K562 (cell line): Measurements from ENCODE around the gene ABCA7. TPM values are rescaled to one million over a fixed set of nuclear protein-coding genes. Genes with fewer than 3 reads are reported as not detected.

ENCODE experiments used
- ASH1L ChIP-seq: fragments of 450-650 bp; IDR thresholded peaks from 2 replicates; pipeline ENCODE4 v1.6.1; 2018; ENCODE audit warnings: borderline replicate concordance, mild to moderate bottlenecking, low read depth; ENCODE audit not compliant: partially characterized antibody
- CHD1 ChIP-seq: fragments of 200-600 bp; sonication (generic); IDR thresholded peaks from one replicate; pipeline ENCODE4 v1.6.1; 2012; ENCODE audit warnings: mild to moderate bottlenecking, moderate library complexity, low read length, inconsistent platforms
- HDAC1 ChIP-seq, 2 experiments: fragments of 450-650 bp; IDR thresholded peaks; 2 replicates each; pipeline ENCODE4 v1.6.1; 2016 to 2017; ENCODE audit warnings: inconsistent platforms in 1 of 2, mild to moderate bottlenecking in 1 of 2, moderate library complexity in 1 of 2
- HDAC6 ChIP-seq: IDR thresholded peaks from 2 replicates; pipeline ENCODE4 v1.6.1; 2012; ENCODE audit warnings: low read depth, mild to moderate bottlenecking, control low read depth, inconsistent platforms, low read length, moderate library complexity
- HNRNPL ChIP-seq: fragments of 200-400 bp; formaldehyde crosslinking; IDR thresholded peaks from 2 replicates; pipeline ENCODE4 v1.6.1; 2017; ENCODE audit warnings: low read depth, mild to moderate bottlenecking, low read length
- MAFF ChIP-seq: IDR thresholded peaks from 2 replicates; pipeline ENCODE4 v1.6.1; 2012; ENCODE audit warnings: low read length, improper control_type of control experiment
- MTF1 ChIP-seq: fragments of 250-450 bp; sonication (Bioruptor Pico); IDR thresholded peaks from 2 replicates; pipeline ENCODE4 v1.9.0; 2021; ENCODE audit warnings: moderate library complexity, mild to moderate bottlenecking, inconsistent platforms, borderline replicate concordance
- NEUROD1 ChIP-seq: fragments of 150-350 bp; IDR thresholded peaks from 2 replicates; pipeline ENCODE4 v1.6.1; 2014; ENCODE audit warnings: borderline replicate concordance, low read length, low read depth; ENCODE audit not compliant: partially characterized antibody
- POLR2G ChIP-seq: fragments of 200-400 bp; formaldehyde crosslinking; IDR thresholded peaks from 2 replicates; pipeline ENCODE4 v1.6.1; 2017; ENCODE audit warnings: low read depth, mild to moderate bottlenecking, antibody characterized with exemption, low read length, moderate library complexity
- PTRF ChIP-seq: fragments of 450-650 bp; IDR thresholded peaks from 2 replicates; pipeline ENCODE4 v1.6.1; 2016; ENCODE audit warnings: mild to moderate bottlenecking, missing genetic modification characterization, missing compliant biosample characterization
- RAD21 ChIP-seq, 2 experiments: fragments of 250-450 bp in 1 of 2; fragments of 450-650 bp in 1 of 2; sonication (Bioruptor Pico) in 1 of 2; formaldehyde crosslinking in 1 of 2; IDR thresholded peaks in 1 of 2; conservative IDR thresholded peaks in 1 of 2; 2 replicates each; pipeline versions ENCODE4 v1.4.0 to v1.8.0; 2020 to 2022; ENCODE audit warnings: mild to moderate bottlenecking in 2 of 2, moderate library complexity in 1 of 2
- SUPT5H ChIP-seq: fragments of 450-650 bp; IDR thresholded peaks from 2 replicates; pipeline ENCODE4 v1.6.1; 2016
- TAF9B ChIP-seq: fragments of 450-650 bp; IDR thresholded peaks from 2 replicates; pipeline ENCODE4 v1.6.1; 2018; ENCODE audit warnings: mild to moderate bottlenecking; ENCODE audit not compliant: partially characterized antibody
- polyA plus RNA-seq, 8 experiments: library from polyadenylated mRNA; depleted of rRNA in 4 of 8; stranded (reverse) in 5 of 8; unstranded in 3 of 8; fragments of >200 nt; fragmentation: Nextera tagmentation in 2 of 8; fragmentation: Illumina TruSeq in 1 of 8; extraction: Ambion mirVana in 2 of 8; extraction: Trizol in 1 of 8; gene quantifications; 2 replicates each; pipeline versions ENCODE4 v1.2.1 to v1.2.3, GENCODE V29; 2011 to 2014; ENCODE audit warnings: inconsistent platforms in 1 of 8, missing spikeins in 1 of 8
- total RNA-seq, 7 experiments: library from RNA; depleted of rRNA in 6 of 7; stranded (reverse); fragments of >200 nt in 6 of 7; fragmentation: Illumina TruSeq in 2 of 7; extraction: Trizol in 2 of 7; gene quantifications; 2 replicates each; pipeline versions ENCODE4 v1.2.1 to v1.2.3, GENCODE V29; 2011 to 2021; ENCODE audit warnings: low replicate concordance in 1 of 7
- TF ChIP-seq, protein P1 (sequence below): sonication (generic); formaldehyde crosslinking; IDR thresholded peaks from 2 replicates; pipeline ENCODE4 v1.8.0; 2022; ENCODE audit warnings: mild to moderate bottlenecking, missing genetic modification reagents
- TF ChIP-seq, protein P2 (sequence below), 2 experiments: IDR thresholded peaks; 2 replicates each; pipeline ENCODE4 v1.6.1; 2011; ENCODE audit warnings: borderline replicate concordance in 1 of 2, control low read depth in 1 of 2, low read depth in 1 of 2, low read length in 1 of 2, mild to moderate bottlenecking in 1 of 2, mixed read lengths in 1 of 2, moderate library complexity in 1 of 2; ENCODE audit not compliant: insufficient read depth in 1 of 2, insufficient read length in 1 of 2, poor library complexity in 1 of 2, severe bottlenecking in 1 of 2; ENCODE audit errors: extremely low read depth in 1 of 2
- TF ChIP-seq, protein P3 (sequence below), 3 experiments: IDR thresholded peaks in 2 of 3; conservative IDR thresholded peaks in 1 of 3; 2 replicates each; pipeline ENCODE4 v1.5.1; 2011 to 2012; ENCODE audit warnings: low read length in 3 of 3, mild to moderate bottlenecking in 3 of 3, control low read depth in 2 of 3, improper control_type of control experiment in 1 of 3, inconsistent platforms in 1 of 3, low read depth in 1 of 3, mixed read lengths in 1 of 3, moderate library complexity in 1 of 3; ENCODE audit not compliant: insufficient read depth in 2 of 3
- TF ChIP-seq, protein P4 (sequence below): sonication (generic); formaldehyde crosslinking; IDR thresholded peaks from 2 replicates; pipeline ENCODE4 v1.9.0; 2022; ENCODE audit warnings: mild to moderate bottlenecking, missing genetic modification reagents
- TF ChIP-seq, protein P5 (sequence below): sonication (generic); formaldehyde crosslinking; IDR thresholded peaks from 2 replicates; pipeline ENCODE4 v1.8.1; 2023; ENCODE audit warnings: mild to moderate bottlenecking, missing genetic modification reagents

The ABCA7 gene
- total and polyA plus RNA-seq, 9 of the 15 experiments (the other 6 are each of a cell fraction or from before 2014, with no cell fraction given), result 2.3 to 96.1 (median 31.2) TPM

DNA sequence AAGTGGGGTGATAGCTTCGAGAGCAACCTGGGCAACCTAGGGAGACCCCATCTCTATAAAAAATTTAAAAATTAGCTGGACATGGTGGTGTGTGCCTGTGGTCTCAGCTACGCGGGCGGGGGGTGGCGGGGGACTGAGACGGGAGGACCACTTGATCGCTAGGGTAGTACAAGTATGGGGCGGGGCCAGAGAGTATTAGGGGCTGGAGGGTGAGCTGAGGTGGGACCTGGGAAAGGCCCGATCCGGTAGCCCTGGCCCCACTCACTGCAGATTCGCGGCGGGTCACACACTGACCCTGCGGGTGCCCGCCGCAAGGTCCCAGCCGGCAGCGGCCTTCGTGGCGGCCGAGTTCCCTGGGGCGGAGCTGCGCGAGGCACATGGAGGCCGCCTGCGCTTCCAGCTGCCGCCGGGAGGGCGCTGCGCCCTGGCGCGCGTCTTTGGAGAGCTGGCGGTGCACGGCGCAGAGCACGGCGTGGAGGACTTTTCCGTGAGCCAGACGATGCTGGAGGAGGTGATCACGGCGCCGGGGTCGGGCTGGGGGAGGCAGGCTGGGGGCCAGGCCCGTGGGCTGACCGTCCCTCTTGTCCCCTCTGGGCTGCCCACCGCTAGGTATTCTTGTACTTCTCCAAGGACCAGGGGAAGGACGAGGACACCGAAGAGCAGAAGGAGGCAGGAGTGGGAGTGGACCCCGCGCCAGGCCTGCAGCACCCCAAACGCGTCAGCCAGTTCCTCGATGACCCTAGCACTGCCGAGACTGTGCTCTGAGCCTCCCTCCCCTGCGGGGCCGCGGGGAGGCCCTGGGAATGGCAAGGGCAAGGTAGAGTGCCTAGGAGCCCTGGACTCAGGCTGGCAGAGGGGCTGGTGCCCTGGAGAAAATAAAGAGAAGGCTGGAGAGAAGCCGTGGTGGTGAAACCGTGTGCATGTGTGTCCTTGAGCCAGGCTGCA, 25.0 kb downstream of the ABCA7 start (continued):
- no peak for TF ChIP-seq MTF1 (CRISPR knock-in tag)
- no peak for TF ChIP-seq SUPT5H
- TF ChIP-seq HNRNPL, result no peak
- TF ChIP-seq HDAC1 (IDR thresholded peaks at IDR 0.05), result peak in 1 of 2 experiments; percentile 36; a peak in 1 of 4 replicates
- TF ChIP-seq, protein P1, sequence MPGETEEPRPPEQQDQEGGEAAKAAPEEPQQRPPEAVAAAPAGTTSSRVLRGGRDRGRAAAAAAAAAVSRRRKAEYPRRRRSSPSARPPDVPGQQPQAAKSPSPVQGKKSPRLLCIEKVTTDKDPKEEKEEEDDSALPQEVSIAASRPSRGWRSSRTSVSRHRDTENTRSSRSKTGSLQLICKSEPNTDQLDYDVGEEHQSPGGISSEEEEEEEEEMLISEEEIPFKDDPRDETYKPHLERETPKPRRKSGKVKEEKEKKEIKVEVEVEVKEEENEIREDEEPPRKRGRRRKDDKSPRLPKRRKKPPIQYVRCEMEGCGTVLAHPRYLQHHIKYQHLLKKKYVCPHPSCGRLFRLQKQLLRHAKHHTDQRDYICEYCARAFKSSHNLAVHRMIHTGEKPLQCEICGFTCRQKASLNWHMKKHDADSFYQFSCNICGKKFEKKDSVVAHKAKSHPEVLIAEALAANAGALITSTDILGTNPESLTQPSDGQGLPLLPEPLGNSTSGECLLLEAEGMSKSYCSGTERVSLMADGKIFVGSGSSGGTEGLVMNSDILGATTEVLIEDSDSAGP (CRISPR knock-in tag), result no peak
- TF ChIP-seq HDAC6, result peak; percentile 94; the same call in 1 of the 2 replicates
- TF ChIP-seq, protein P2, sequence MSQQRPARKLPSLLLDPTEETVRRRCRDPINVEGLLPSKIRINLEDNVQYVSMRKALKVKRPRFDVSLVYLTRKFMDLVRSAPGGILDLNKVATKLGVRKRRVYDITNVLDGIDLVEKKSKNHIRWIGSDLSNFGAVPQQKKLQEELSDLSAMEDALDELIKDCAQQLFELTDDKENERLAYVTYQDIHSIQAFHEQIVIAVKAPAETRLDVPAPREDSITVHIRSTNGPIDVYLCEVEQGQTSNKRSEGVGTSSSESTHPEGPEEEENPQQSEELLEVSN (IDR thresholded peaks at IDR 0.05; ENCODE audit: borderline replicate concordance in 1 of 2, extremely low read depth in 1 of 2, insufficient read depth in 1 of 2, insufficient read length in 1 of 2, low read depth in 1 of 2, low read length in 1 of 2, poor library complexity in 1 of 2, severe bottlenecking in 1 of 2), result peak; percentile 76 to 93
- TF ChIP-seq, protein P3, sequence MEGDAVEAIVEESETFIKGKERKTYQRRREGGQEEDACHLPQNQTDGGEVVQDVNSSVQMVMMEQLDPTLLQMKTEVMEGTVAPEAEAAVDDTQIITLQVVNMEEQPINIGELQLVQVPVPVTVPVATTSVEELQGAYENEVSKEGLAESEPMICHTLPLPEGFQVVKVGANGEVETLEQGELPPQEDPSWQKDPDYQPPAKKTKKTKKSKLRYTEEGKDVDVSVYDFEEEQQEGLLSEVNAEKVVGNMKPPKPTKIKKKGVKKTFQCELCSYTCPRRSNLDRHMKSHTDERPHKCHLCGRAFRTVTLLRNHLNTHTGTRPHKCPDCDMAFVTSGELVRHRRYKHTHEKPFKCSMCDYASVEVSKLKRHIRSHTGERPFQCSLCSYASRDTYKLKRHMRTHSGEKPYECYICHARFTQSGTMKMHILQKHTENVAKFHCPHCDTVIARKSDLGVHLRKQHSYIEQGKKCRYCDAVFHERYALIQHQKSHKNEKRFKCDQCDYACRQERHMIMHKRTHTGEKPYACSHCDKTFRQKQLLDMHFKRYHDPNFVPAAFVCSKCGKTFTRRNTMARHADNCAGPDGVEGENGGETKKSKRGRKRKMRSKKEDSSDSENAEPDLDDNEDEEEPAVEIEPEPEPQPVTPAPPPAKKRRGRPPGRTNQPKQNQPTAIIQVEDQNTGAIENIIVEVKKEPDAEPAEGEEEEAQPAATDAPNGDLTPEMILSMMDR (IDR thresholded peaks at IDR 0.05 in 2 of 3, conservative IDR thresholded peaks at IDR 0.05 in 1 of 3; ENCODE audit: insufficient read depth in 2 of 3, low read depth in 1 of 3, low read length in 3 of 3), result peak; percentile 46 to 66 (median 52); a peak in 5 of 6 replicates
- TF ChIP-seq TAF9B, result no peak
- no peak for TF ChIP-seq NEUROD1
- TF ChIP-seq, protein P4, sequence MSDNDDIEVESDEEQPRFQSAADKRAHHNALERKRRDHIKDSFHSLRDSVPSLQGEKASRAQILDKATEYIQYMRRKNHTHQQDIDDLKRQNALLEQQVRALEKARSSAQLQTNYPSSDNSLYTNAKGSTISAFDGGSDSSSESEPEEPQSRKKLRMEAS (CRISPR knock-in tag), result peak; percentile 79
- no peak for TF ChIP-seq MAFF
- 0 out of 4 replicates have a peak, but pooled peaks of 1 of the 2 experiments have one; percentile 27 for TF ChIP-seq RAD21 (CRISPR knock-in tag; conservative IDR thresholded peaks at IDR 0.05 in 1 of 2, IDR thresholded peaks at IDR 0.05 in 1 of 2)
- TF ChIP-seq PTRF, result no peak
- TF ChIP-seq ASH1L, result no peak
- TF ChIP-seq, protein P5, sequence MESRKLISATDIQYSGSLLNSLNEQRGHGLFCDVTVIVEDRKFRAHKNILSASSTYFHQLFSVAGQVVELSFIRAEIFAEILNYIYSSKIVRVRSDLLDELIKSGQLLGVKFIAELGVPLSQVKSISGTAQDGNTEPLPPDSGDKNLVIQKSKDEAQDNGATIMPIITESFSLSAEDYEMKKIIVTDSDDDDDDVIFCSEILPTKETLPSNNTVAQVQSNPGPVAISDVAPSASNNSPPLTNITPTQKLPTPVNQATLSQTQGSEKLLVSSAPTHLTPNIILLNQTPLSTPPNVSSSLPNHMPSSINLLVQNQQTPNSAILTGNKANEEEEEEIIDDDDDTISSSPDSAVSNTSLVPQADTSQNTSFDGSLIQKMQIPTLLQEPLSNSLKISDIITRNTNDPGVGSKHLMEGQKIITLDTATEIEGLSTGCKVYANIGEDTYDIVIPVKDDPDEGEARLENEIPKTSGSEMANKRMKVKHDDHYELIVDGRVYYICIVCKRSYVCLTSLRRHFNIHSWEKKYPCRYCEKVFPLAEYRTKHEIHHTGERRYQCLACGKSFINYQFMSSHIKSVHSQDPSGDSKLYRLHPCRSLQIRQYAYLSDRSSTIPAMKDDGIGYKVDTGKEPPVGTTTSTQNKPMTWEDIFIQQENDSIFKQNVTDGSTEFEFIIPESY, result peak; percentile 94
- no peak for TF ChIP-seq CHD1
- TF ChIP-seq POLR2G, result peak; percentile 54
